Uterus (tissue), 2 donors: ENCODE results near the gene KRTAP5-5.

ENCODE experiments used
- CTCF ChIP-seq, 4 experiments: fragments of 200-600 bp in 2 of 4; fragments of 450-650 bp in 2 of 4; sonication (generic) in 2 of 4; IDR thresholded peaks; one replicate each; pipeline ENCODE4 v1.5.1; 2016 to 2019; ENCODE audit warnings: antibody characterized with exemption in 4 of 4, mild to moderate bottlenecking in 2 of 4, moderate library complexity in 1 of 4
- POLR2A ChIP-seq, 2 donors: fragments of 450-650 bp; IDR thresholded peaks; one replicate each; pipeline ENCODE4 v1.6.1; 2016; ENCODE audit warnings: antibody characterized with exemption in 2 of 2, mild to moderate bottlenecking in 1 of 2, moderate library complexity in 1 of 2

GRCh38 chr11:1632053-1632714, 2.6 kb downstream of the KRTAP5-5 start:
- no peak for TF ChIP-seq POLR2A (IDR thresholded peaks at IDR 0.05)
- no peak for TF ChIP-seq CTCF (IDR thresholded peaks at IDR 0.05)
